Karpas-422 (cell line): Measurements from ENCODE around the gene PSME2. TPM values are rescaled to one million over a fixed set of nuclear protein-coding genes. Genes with fewer than 3 reads are reported as not detected.

ENCODE experiments used
- DNase-seq: peaks from one replicate; pipeline ENCODE4 v3.0.0-alpha.2; 2015
- H2AFZ ChIP-seq: fragments of 200-600 bp; sonication (generic); 2 replicates; pipeline ENCODE4 v1.6.1; 2014; ENCODE audit warnings: antibody characterized with exemption, low read length, mixed read lengths
- H3K27ac ChIP-seq: fragments of 200-600 bp; sonication (generic); 2 replicates; pipeline ENCODE4 v1.5.1; 2014; ENCODE audit warnings: mild to moderate bottlenecking, low read length, moderate library complexity
- H3K27me3 ChIP-seq: fragments of 200-600 bp; sonication (generic); 2 replicates; pipeline ENCODE4 v1.6.1; 2014; ENCODE audit warnings: low read length, mixed read lengths
- H3K36me3 ChIP-seq: fragments of 200-600 bp; sonication (generic); 2 replicates; pipeline ENCODE4 v1.6.1; 2014; ENCODE audit warnings: low read length, mixed read lengths; ENCODE audit not compliant: insufficient read depth
- H3K4me1 ChIP-seq: fragments of 200-600 bp; sonication (generic); 2 replicates; pipeline ENCODE4 v1.6.1; 2014; ENCODE audit warnings: mild to moderate bottlenecking, low read length, mixed read lengths
- H3K4me2 ChIP-seq: fragments of 200-600 bp; sonication (generic); 2 replicates; pipeline ENCODE4 v1.6.1; 2014; ENCODE audit warnings: low read length, low read depth, mild to moderate bottlenecking; ENCODE audit not compliant: poor library complexity, severe bottlenecking
- H3K4me3 ChIP-seq: fragments of 200-600 bp; sonication (generic); 2 replicates; pipeline ENCODE4 v1.5.1; 2014; ENCODE audit warnings: mild to moderate bottlenecking, antibody characterized with exemption, low read length, mixed read lengths
- H3K79me2 ChIP-seq: fragments of 200-600 bp; sonication (generic); 2 replicates; pipeline ENCODE4 v1.6.1; 2014; ENCODE audit warnings: mild to moderate bottlenecking, low read length, mixed read lengths
- H3K9ac ChIP-seq: fragments of 200-600 bp; sonication (generic); 2 replicates; pipeline ENCODE4 v1.6.0; 2014; ENCODE audit warnings: low read length
- H3K9me2 ChIP-seq: fragments of 200-600 bp; sonication (generic), shearing (Covaris generic); replicated peaks from 2 replicates; pipeline ENCODE4 v1.6.0; 2014; ENCODE audit warnings: mild to moderate bottlenecking, low read length, moderate library complexity; ENCODE audit not compliant: insufficient read depth
- H3K9me3 ChIP-seq: fragments of 300-700, 200-600 bp; sonication (generic); 2 replicates; pipeline ENCODE4 v1.6.1; 2014; ENCODE audit warnings: low read length, mixed read lengths
- H4K20me1 ChIP-seq: fragments of 200-600 bp; sonication (generic); 2 replicates; pipeline ENCODE4 v1.6.1; 2014; ENCODE audit warnings: mild to moderate bottlenecking, antibody characterized with exemption, low read length, low read depth; ENCODE audit not compliant: insufficient read depth
- total RNA-seq: library from RNA; depleted of rRNA; stranded (reverse); fragments of >200 nt; shearing (Covaris generic); gene quantifications from 2 replicates; pipeline ENCODE4 v1.2.3, GENCODE V29; 2014; ENCODE audit warnings: low replicate concordance

PSME2 gene
- total RNA-seq, 1 experiment from 2014 or later: 536 TPM

- peaks cover 34% of the 10 kb centered on the region for H3K36me3 ChIP-seq
- DNase-seq: no peak
Observed at GRCh38 chr14:24183014-24183481, 36.6 kb upstream of the PSME2 start.

GRCh38 chr14:24182110-24182882 lies 35.9 kb upstream of the PSME2 start:
- Histone ChIP-seq H4K20me1 (0 out of 2 replicates have a peak, but pooled peaks cover 4% of the 10 kb centered on the region), H2AFZ (no peak overlapping the region), H3K27ac (no peak overlapping the region), H3K79me2 (peaks cover 14% of the 10 kb centered on the region), H3K4me1 (peaks cover 5% of the 10 kb centered on the region), H3K9me3 (no peaks in the 10 kb centered on the region), H3K36me3 (peaks cover 39% of the 10 kb centered on the region), H3K4me2 (no peak overlapping the region), H3K27me3 (no peaks in the 10 kb centered on the region), H3K4me3 (no peak overlapping the region), H3K9me2 (no peaks in the 10 kb centered on the region), H3K9ac (no peak overlapping the region)
- DNase-seq: no peak

More at GRCh38 chr14:24183014-24183481, 36.6 kb upstream of the PSME2 start:
- no peaks in the 10 kb centered on the region for H3K27me3 ChIP-seq
- H3K4me2 ChIP-seq: no peak overlapping the region
- no peaks in the 10 kb centered on the region for H3K9me3 ChIP-seq
- no peak overlapping the region for H3K4me3 ChIP-seq
- no peaks in the 10 kb centered on the region for H3K9me2 ChIP-seq
- no peak overlapping the region for H3K9ac ChIP-seq
- peaks cover 12% of the 10 kb centered on the region for H3K4me1 ChIP-seq
- no peak overlapping the region for H2AFZ ChIP-seq
- H4K20me1 ChIP-seq: 0 out of 2 replicates have a peak, but pooled peaks cover 4% of the 10 kb centered on the region
- no peak overlapping the region for H3K27ac ChIP-seq
- H3K79me2 ChIP-seq: peaks cover 22% of the 10 kb centered on the region

GRCh38 chr14:24181371-24182077 lies 35.1 kb upstream of the PSME2 start:
- H3K36me3 ChIP-seq: peaks cover 45% of the 10 kb centered on the region
- no peaks in the 10 kb centered on the region for H3K9me3 ChIP-seq
- H3K4me3 ChIP-seq: no peak overlapping the region
- no peak overlapping the region for H3K27ac ChIP-seq
- H3K27me3 ChIP-seq: no peaks in the 10 kb centered on the region
- no peaks in the 10 kb centered on the region for H3K9me2 ChIP-seq
- H4K20me1 ChIP-seq: 0 out of 2 replicates have a peak, but pooled peaks cover 4% of the 10 kb centered on the region
- H3K4me2 ChIP-seq: no peak overlapping the region
- H3K4me1 ChIP-seq: no peaks in the 10 kb centered on the region
- DNase-seq: no peak
- H3K79me2 ChIP-seq: peaks cover 6% of the 10 kb centered on the region; the same call in 1 of the 2 replicates
- no peak overlapping the region for H3K9ac ChIP-seq
- H2AFZ ChIP-seq: no peak overlapping the region

- H3K9ac ChIP-seq: no peak overlapping the region
- no peaks in the 10 kb centered on the region for H3K27me3 ChIP-seq
- no peaks in the 10 kb centered on the region for H3K9me2 ChIP-seq
- H3K36me3 ChIP-seq: peaks cover 32% of the 10 kb centered on the region
- H3K4me1 ChIP-seq: no peaks in the 10 kb centered on the region
- H3K4me3 ChIP-seq: no peak overlapping the region
- H4K20me1 ChIP-seq: 0 out of 2 replicates have a peak, but pooled peaks cover 4% of the 10 kb centered on the region
- H3K4me2 ChIP-seq: no peak overlapping the region
- H3K27ac ChIP-seq: no peak overlapping the region
- H3K79me2 ChIP-seq: no peaks in the 10 kb centered on the region
- no peak for DNase-seq
- no peaks in the 10 kb centered on the region for H3K9me3 ChIP-seq
- no peak overlapping the region for H2AFZ ChIP-seq
Observed at GRCh38 chr14:24179961-24180796, 33.8 kb upstream of the PSME2 start.

GRCh38 chr14:24179294-24179960 lies 33.0 kb upstream of the PSME2 start:
- H3K4me1 ChIP-seq: no peaks in the 10 kb centered on the region
- DNase-seq: no peak
- peaks cover 32% of the 10 kb centered on the region for H3K36me3 ChIP-seq
- no peak overlapping the region for H3K9ac ChIP-seq
- H3K27ac ChIP-seq: no peak overlapping the region
- H2AFZ ChIP-seq: no peak overlapping the region
- H3K9me3 ChIP-seq: no peaks in the 10 kb centered on the region
- H3K4me3 ChIP-seq: no peak overlapping the region
- 0 out of 2 replicates have a peak, but pooled peaks cover 4% of the 10 kb centered on the region for H4K20me1 ChIP-seq
- no peaks in the 10 kb centered on the region for H3K27me3 ChIP-seq
- H3K9me2 ChIP-seq: no peaks in the 10 kb centered on the region
- no peak overlapping the region for H3K4me2 ChIP-seq
- no peaks in the 10 kb centered on the region for H3K79me2 ChIP-seq

- no peak overlapping the region for H3K9ac ChIP-seq
- H3K27ac ChIP-seq: no peak overlapping the region
- H4K20me1 ChIP-seq: 0 out of 2 replicates have a peak, but pooled peaks cover 4% of the 10 kb centered on the region
- H2AFZ ChIP-seq: no peak overlapping the region
- no peaks in the 10 kb centered on the region for H3K4me1 ChIP-seq
- H3K79me2 ChIP-seq: no peaks in the 10 kb centered on the region
- H3K9me2 ChIP-seq: no peaks in the 10 kb centered on the region
- H3K36me3 ChIP-seq: peaks cover 32% of the 10 kb centered on the region
- H3K27me3 ChIP-seq: no peaks in the 10 kb centered on the region
- no peak for DNase-seq
- H3K9me3 ChIP-seq: no peaks in the 10 kb centered on the region
- no peak overlapping the region for H3K4me3 ChIP-seq
- H3K4me2 ChIP-seq: no peak overlapping the region
Observed at GRCh38 chr14:24178399-24179178, 32.2 kb upstream of the PSME2 start.

- Histone ChIP-seq H3K9me2 (no peaks in the 10 kb centered on the region), H2AFZ (no peak overlapping the region), H3K79me2 (peaks cover 5% of the 10 kb centered on the region), H3K4me2 (no peak overlapping the region), H3K27me3 (no peaks in the 10 kb centered on the region), H4K20me1 (0 out of 2 replicates have a peak, but pooled peaks cover 4% of the 10 kb centered on the region), H3K4me3 (no peak overlapping the region), H3K36me3 (peaks cover 34% of the 10 kb centered on the region), H3K4me1 (peaks cover 5% of the 10 kb centered on the region), H3K9ac (no peak overlapping the region), H3K9me3 (no peaks in the 10 kb centered on the region), H3K27ac (no peak overlapping the region)
- no peak for DNase-seq
Observed at GRCh38 chr14:24177891-24178290, 31.5 kb upstream of the PSME2 start.
